MM.1S (cell line): ENCODE results near the gene IMMP2L.

Experiments used
- EZH2 ChIP-seq: fragments of 300-600 bp; sonication (generic); optimal IDR thresholded peaks from 2 replicates; pipeline ENCODE3; 2017; ENCODE audit warnings: low read depth, mild to moderate bottlenecking, antibody characterized with exemption, low read length, mixed read lengths
- TF ChIP-seq, protein P1 (sequence below): fragments of 300-600 bp; sonication (generic); IDR thresholded peaks from 2 replicates; pipeline ENCODE4 v1.5.1; 2016; ENCODE audit warnings: antibody characterized with exemption, low read length, mixed read lengths

DNA sequence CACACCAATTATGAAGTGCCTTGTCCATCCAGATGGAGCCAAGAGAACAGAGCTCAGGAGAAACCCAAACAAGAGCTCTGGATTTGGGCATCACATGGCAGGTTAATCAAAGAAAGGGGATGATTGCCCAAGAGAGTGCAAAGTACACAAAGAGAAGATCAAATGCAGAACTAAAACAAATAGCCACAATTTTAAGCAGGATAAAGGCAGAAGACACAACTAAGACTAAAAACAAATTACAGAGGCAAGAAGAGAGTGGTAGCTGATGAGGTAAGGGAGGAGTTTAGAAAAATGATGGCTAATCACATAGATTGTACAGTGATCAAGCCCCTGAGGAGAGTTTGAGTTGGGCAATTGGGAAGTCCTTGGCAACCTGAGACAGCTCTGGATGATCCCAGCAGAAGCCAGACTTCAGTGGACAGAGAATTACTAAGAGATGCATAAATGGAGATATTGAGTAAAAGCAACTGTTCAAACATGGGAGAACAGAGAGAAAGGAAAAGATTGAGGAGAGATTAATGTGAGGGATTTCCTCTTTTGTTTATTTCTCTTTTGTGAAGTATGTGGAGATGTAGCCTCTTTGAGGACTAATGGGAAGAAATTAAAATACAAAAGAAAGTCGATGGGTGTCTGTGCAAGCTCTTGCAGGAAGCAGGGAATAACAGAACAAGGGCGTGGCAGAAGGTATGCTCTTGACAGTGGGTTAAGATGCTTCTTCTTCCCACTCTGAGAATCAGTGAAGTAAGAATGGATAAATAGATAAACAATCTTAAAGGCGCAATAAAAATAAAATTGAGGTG is 369.5 kb downstream of the IMMP2L start:
- TF ChIP-seq, protein P1, sequence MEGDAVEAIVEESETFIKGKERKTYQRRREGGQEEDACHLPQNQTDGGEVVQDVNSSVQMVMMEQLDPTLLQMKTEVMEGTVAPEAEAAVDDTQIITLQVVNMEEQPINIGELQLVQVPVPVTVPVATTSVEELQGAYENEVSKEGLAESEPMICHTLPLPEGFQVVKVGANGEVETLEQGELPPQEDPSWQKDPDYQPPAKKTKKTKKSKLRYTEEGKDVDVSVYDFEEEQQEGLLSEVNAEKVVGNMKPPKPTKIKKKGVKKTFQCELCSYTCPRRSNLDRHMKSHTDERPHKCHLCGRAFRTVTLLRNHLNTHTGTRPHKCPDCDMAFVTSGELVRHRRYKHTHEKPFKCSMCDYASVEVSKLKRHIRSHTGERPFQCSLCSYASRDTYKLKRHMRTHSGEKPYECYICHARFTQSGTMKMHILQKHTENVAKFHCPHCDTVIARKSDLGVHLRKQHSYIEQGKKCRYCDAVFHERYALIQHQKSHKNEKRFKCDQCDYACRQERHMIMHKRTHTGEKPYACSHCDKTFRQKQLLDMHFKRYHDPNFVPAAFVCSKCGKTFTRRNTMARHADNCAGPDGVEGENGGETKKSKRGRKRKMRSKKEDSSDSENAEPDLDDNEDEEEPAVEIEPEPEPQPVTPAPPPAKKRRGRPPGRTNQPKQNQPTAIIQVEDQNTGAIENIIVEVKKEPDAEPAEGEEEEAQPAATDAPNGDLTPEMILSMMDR = no peak
- no peak for TF ChIP-seq EZH2
